GM12872 (cell line): ENCODE measurements around the gene FXYD7.

Experiments used
- TF ChIP-seq, protein P1 (sequence below): IDR thresholded peaks from 3 replicates; pipeline ENCODE4 v1.5.1; 2011; ENCODE audit warnings: low read depth, mild to moderate bottlenecking, low read length, moderate library complexity; ENCODE audit not compliant: insufficient read depth

The FXYD7 gene

GRCh38 chr19:35140962-35141836 lies 1.9 kb upstream of the FXYD7 start:
- TF ChIP-seq, protein P1, sequence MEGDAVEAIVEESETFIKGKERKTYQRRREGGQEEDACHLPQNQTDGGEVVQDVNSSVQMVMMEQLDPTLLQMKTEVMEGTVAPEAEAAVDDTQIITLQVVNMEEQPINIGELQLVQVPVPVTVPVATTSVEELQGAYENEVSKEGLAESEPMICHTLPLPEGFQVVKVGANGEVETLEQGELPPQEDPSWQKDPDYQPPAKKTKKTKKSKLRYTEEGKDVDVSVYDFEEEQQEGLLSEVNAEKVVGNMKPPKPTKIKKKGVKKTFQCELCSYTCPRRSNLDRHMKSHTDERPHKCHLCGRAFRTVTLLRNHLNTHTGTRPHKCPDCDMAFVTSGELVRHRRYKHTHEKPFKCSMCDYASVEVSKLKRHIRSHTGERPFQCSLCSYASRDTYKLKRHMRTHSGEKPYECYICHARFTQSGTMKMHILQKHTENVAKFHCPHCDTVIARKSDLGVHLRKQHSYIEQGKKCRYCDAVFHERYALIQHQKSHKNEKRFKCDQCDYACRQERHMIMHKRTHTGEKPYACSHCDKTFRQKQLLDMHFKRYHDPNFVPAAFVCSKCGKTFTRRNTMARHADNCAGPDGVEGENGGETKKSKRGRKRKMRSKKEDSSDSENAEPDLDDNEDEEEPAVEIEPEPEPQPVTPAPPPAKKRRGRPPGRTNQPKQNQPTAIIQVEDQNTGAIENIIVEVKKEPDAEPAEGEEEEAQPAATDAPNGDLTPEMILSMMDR, result peak; percentile 59

DNA sequence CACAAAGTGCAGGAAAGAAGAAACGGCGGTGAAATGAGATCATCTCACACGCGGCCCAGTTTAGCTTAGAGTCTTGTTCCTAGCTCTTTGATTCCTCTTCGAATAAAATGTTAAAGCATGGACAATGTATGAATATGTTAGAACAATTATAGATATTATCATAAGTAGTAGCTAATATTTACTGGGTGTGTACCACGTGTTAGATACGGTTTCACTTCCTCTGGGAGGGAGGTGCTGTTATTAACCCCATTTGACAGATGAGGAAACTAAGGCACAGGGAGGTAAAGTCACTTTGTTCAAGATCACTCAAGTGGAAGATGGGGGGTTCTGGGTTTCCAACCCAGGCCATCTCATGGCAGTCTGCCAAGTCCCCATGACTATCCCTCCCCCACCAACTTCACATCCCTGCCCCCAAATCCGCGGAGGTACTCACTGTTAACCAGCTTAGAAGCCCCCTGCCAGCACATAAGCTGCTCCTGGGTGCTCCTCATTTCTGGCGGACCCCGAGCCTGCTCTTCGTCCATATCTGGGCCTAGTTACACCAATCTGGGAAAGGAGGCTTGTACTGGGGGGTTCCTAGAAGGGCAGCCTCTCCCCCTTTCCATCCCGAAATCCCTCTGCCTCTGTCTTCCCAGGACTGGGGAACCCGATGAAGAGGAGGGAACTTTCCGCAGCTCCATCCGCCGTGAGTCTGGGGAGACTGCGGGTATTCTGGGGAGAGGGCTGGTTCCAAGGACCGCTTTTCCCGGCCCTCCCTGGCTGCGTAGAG lies 1.0 kb upstream of the FXYD7 start:
- TF ChIP-seq, protein P1, result no peak

GRCh38 chr19:35142606-35143230 lies 337 bp upstream of the FXYD7 start:
- TF ChIP-seq, protein P1, result peak; percentile 59

DNA sequence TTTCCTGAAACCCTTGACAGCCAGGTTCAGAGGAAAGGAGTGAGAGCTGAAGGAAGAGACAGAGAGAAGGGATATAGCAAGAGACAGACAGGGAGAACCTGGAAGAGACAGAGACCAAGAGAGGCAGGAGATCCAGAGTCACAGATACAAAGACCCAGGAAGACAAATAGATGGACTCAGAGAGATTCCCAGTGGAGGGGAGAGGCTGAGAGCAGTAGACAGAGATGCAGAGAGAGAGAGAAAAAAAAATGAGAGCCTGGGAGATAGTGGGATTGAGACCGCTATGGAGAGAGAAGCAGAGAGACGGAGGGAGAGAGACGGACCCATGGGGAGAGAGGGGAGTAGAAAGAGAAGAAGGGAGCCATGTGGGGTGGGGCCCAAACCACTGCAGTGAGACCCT lies 763 bp downstream of the FXYD7 start:
- TF ChIP-seq, protein P1, result no peak

GRCh38 chr19:35144259-35144599 lies 1.2 kb downstream of the FXYD7 start:
- TF ChIP-seq, protein P1, result no peak

DNA sequence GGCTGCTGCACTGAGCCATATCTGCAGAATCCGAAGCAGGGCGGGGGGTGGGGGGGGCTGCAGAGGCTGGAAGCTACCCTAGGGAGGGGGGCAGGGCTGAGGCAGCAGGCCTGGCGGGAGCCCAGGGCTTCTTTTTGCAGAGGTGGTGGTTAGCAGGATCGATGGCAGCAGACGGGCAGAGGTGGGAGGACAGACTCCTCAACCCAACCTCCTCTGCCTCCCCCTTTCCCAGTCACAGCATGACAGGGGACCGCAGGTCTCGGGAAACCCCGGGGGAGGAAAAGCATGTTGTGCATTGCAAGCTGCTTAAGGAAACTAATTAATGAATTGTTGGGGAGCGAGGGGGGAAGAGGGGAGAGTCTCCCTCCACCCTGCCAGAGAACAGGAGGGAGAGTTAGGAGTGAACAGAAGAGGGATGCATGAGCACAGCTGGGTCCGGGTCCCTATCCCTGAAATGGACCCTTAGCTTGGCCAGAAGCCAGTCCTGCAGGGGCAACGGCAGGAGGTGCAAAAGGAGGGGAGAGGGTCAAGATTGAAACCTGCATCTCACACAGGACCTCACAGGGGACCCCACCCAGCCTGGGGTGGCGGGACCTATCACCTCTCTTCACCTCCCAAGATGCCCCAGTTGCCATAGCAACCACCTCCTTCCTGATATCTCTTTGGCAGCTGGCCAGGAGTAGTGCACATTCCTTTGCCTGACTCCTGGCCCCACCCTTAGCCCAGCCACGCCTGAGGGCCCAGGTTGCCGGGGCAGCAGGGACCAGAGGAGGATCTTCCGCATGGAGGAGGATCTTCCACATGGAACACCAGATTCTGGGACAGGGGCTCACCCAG lies 1.8 kb downstream of the FXYD7 start:
- TF ChIP-seq, protein P1, result no peak
